Activated T-cell treated with anti-CD3 and anti-CD28 coated beads, Interleukin-2, amount 50 U/mL, for 72 hours (primary cell): ENCODE results near the gene HOXB2. TPM values are rescaled to one million over a fixed set of nuclear protein-coding genes. Genes with fewer than 3 reads are reported as not detected.
"Not testable (repeated sequence)": the region's sequence is repeated elsewhere in the genome, so short reads cannot be mapped to it uniquely, and the experiment has no call there.

Experiments used
- ATAC-seq, 2 donors: fragments of 150-1000 bp; cut with Tn5 transposase; replicated peaks in 1 of 2; 2 replicates each; pipeline ENCODE4 v1.10.0; 2021; ENCODE audit warnings: moderate library complexity in 2 of 2, mild to moderate bottlenecking in 1 of 2
- DNase-seq, 2 donors: peaks; one replicate each; pipeline ENCODE4 v3.0.0; 2021 to 2022; ENCODE audit warnings: mixed read lengths in 1 of 2
- H3K27ac Mint-ChIP-seq: one replicate; pipeline ENCODE4 v1.8.0; 2022; ENCODE audit warnings: mild to moderate bottlenecking, moderate library complexity, mixed read lengths
- H3K27me3 Mint-ChIP-seq: one replicate; pipeline ENCODE4 v1.8.0; 2022; ENCODE audit warnings: low read depth, mixed read lengths
- H3K36me3 Mint-ChIP-seq, 2 donors: one replicate each; pipeline ENCODE4 v1.8.0; 2022; ENCODE audit warnings: mixed read lengths in 2 of 2, mild to moderate bottlenecking in 1 of 2; ENCODE audit not compliant: insufficient read depth in 2 of 2
- H3K4me1 Mint-ChIP-seq: one replicate; pipeline ENCODE4 v1.8.0; 2022; ENCODE audit warnings: low read depth, mixed read lengths
- H3K4me3 Mint-ChIP-seq, 2 donors: one replicate each; pipeline ENCODE4 v1.8.0; 2022; ENCODE audit warnings: mild to moderate bottlenecking in 2 of 2, mixed read lengths in 2 of 2, moderate library complexity in 2 of 2
- H3K9me3 Mint-ChIP-seq, 2 donors: one replicate each; pipeline ENCODE4 v1.8.0; 2022; ENCODE audit warnings: mixed read lengths in 2 of 2
- total RNA-seq, 2 donors: library from RNA; stranded (reverse); gene quantifications; one replicate each; pipeline ENCODE4 v1.2.3, GENCODE V29; 2022

The HOXB2 gene
- total RNA-seq, 2 donors from 2014 or later, result 18.1 to 37.7 TPM

DNA sequence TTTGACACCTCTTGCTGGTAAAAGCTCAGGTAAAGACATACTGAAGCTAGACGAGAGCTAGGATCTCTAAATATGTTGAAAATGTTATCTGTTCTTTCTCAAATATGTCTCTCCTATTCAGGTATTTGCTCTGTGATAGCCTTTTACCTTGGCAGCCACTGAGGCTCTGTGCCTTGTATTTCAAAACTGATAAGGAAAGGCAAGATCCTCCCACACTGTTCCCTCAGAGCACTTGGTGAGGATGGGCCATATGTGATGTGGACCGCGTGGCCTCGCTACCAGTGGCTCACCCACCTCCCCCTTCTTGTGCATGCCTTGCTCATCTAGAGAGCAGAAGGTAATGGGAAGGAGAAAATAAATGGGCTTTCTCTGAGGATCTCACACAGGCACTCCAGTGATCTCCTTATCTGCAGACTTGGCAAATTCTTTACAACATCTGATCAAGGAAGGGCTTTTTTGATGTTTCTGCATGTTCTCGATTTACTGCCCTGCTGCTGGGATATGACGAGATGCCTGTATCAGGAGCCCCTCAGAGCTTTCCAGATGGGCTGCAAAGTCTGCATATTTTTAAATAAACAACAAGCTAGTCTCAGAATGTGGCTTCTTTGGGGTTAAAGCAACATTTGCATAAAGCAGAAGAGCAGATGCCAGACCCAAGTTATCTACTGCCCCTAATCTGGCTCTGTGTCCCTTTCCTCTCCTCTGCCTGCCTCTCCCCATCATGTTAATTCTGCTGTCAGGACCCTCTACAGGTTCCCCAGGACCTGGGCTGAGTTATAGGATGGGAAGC, 31.0 kb downstream of the HOXB2 start:
- no peaks in the 10 kb centered on the region for H3K36me3 Mint-ChIP-seq
- no peak overlapping the region for H3K27ac Mint-ChIP-seq
- no peak for ATAC-seq
- peaks cover 46% of the 10 kb centered on the region for H3K27me3 Mint-ChIP-seq
- H3K4me3 Mint-ChIP-seq, result peak overlapping the region in 1 of 2 donors; percentile 73
- DNase-seq, result no peak
- H3K4me1 Mint-ChIP-seq, result peaks cover 48% of the 10 kb centered on the region
- no peaks in the 10 kb centered on the region for H3K9me3 Mint-ChIP-seq

DNA sequence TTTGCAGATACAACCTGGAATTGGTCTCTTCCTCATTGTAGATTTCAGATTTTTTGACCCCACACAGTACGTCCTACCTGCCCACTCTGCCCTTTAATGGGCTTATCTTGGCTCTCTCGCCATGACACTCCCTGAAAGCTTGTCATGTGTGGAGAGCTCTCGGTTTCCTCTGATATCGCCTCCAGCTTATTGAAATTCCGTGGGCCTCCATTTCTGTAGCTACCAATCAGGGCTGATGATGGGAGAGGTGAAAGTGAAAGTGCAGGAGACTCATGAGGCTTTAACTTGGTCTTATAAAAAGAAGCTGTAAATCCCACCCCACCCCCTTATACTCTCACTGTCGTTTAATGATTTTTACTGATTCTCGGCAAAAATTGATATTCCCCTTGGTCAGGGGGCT, 31.8 kb downstream of the HOXB2 start:
- peak in 1 of 2 donors; percentile 16 for DNase-seq
- H3K4me1 Mint-ChIP-seq, result peaks cover 48% of the 10 kb centered on the region
- peaks cover 53% of the 10 kb centered on the region for H3K27me3 Mint-ChIP-seq
- peak overlapping the region; percentile 56 to 73 for H3K4me3 Mint-ChIP-seq
- H3K27ac Mint-ChIP-seq, result peak overlapping the region; percentile 7
- peak; percentile 26 to 40 for ATAC-seq
- no peaks in the 10 kb centered on the region for H3K36me3 Mint-ChIP-seq
- no peaks in the 10 kb centered on the region for H3K9me3 Mint-ChIP-seq

DNA sequence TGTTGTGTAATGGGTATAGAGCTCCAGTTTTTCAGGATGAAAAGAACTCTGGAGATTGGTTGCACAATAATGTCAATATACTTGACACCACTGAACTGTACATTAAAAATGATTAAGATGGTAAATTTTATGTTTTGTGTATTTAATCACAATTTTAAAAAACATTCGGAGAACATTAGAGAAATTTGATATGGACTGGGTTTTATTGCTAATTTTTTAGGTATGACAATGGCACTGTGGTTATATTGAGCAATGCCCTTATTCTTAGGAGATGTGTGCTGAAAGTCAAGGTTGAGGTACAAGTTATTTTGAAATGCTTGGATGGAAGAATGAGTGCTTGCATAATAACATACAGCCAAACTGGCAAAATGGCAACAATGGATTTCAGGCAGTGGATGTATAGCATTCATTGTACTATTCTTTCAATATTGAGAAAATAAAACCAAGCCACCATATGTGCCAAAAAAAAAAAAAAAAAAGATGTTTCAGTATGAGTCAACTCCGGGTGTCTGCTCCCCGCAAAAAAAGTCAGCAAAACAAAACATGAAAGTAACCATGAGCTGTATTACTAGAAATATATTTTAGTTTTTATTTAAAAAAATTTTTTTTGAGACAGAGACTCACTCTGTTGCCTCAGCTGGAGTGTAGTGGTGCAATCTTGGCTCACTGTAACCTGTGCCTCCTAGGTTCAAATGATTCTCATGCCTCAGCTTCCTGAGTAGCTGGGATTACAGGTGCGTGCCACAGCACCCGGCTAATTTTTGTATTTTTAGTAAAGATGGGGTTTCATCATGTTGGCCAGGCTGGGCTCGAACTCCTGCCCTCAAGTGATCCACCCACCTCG, 33.9 kb downstream of the HOXB2 start:
- Mint-ChIP-seq H3K4me1 (peaks cover 46% of the 10 kb centered on the region), H3K4me3 (peak overlapping the region; percentile 17 to 63), H3K9me3 (no peaks in the 10 kb centered on the region), H3K27ac (peak overlapping the region; percentile 71), H3K36me3 (no peaks in the 10 kb centered on the region), H3K27me3 (peaks cover 45% of the 10 kb centered on the region)
- DNase-seq, result peak; percentile 29 to 47
- ATAC-seq, result peak; percentile 83 to 85

DNA sequence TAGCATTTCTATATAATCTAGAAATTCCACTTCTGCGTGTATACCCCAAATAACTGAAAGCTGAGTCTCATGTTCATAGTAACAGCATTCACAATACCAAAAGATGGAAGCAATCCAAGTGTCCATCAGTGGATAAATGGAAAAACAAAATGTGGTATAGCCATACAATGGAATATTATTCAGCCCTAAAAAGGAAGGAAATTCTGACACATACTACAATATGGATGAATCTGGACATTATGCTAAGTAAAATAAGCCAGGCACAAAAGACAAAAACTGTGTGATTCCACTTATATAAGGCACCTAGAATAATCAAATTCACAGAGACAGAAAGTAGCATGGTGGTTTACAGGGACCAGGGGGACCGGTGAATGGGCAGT, 34.5 kb downstream of the HOXB2 start:
- no peaks in the 10 kb centered on the region for H3K36me3 Mint-ChIP-seq
- peak overlapping the region; percentile 67 for H3K27ac Mint-ChIP-seq
- DNase-seq (no peak), ATAC-seq (no peak)
- peaks cover 42% of the 10 kb centered on the region for H3K27me3 Mint-ChIP-seq
- H3K4me1 Mint-ChIP-seq, result peaks cover 52% of the 10 kb centered on the region
- H3K9me3 Mint-ChIP-seq, result no peaks in the 10 kb centered on the region
- H3K4me3 Mint-ChIP-seq, result peak overlapping the region in 1 of 2 donors; percentile 63

DNA sequence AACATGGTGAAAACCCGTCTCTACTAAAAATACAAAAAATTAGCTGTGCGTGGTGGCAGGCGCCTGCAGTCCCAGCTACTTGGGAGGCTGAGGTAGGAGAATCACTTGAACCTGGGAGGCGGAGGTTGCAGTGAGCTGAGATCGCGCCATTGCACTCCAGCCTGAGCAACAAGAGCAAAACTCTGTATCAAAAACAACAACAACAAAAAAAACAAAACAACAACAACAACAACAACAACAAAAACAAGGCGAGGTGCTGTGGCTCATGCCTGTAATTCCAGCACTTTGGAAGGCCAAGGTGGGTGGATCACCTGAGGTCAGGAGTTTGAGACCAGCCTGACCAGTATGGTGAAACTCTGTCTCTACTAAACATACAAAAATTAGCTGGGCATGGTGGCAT, 35.2 kb downstream of the HOXB2 start:
- DNase-seq, H3K4me3 Mint-ChIP-seq, H3K36me3 Mint-ChIP-seq, ATAC-seq, H3K9me3 Mint-ChIP-seq, H3K27ac Mint-ChIP-seq: not testable (repeated sequence)
- Mint-ChIP-seq H3K27me3 (peaks cover 41% of the 10 kb centered on the region), H3K4me1 (peaks cover 57% of the 10 kb centered on the region)

DNA sequence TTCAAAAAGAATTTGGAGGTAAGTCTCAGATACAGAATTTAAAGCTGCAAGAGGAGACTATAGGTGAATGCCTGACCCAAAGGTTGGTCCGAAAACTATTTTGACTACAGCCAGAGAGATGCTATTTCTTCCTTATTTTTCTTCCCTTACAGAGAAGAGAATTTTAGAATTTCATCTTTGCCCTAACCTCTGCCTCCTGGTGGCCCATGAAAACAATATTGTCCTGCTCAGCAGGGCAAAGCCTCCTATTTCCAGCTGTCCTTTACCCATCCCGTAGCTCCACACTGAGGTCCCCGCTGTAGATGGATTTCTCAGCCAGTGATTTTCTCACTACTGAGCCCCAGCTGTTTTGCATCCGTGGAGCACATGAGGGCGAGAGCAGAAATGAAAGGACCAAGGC, 38.7 kb downstream of the HOXB2 start:
- peaks cover 26% of the 10 kb centered on the region for H3K4me1 Mint-ChIP-seq
- no peak for ATAC-seq
- H3K27ac Mint-ChIP-seq, result no peak overlapping the region
- H3K9me3 Mint-ChIP-seq, result no peaks in the 10 kb centered on the region
- DNase-seq, result no peak
- no peaks in the 10 kb centered on the region for H3K36me3 Mint-ChIP-seq
- H3K4me3 Mint-ChIP-seq, result no peak overlapping the region
- peaks cover 53% of the 10 kb centered on the region for H3K27me3 Mint-ChIP-seq

DNA sequence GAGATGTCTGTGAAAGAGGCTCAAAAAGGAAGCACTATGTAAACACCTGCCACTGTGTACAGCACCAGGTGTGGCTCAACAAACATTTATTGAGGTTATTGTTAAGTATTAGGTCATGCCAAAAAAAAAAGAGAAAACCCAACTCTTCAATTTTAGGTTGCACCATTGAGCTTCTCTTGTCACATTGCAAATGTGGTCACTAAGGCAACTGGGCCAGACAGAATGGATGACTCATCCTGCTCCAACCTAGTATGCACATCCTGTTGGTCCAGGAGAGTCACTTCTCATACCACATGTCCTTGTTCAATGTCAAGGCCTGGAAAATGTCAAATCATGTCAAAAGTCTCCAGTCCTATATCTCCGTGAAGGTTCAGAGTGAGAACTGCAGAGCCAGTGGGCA, 39.1 kb downstream of the HOXB2 start:
- peak; percentile 98 to 100 for ATAC-seq
- Mint-ChIP-seq H3K4me3 (no peak overlapping the region), H3K36me3 (no peaks in the 10 kb centered on the region), H3K4me1 (peaks cover 22% of the 10 kb centered on the region), H3K27ac (no peak overlapping the region), H3K9me3 (no peaks in the 10 kb centered on the region), H3K27me3 (peaks cover 53% of the 10 kb centered on the region)
- DNase-seq, result peak; percentile 51 to 63

DNA sequence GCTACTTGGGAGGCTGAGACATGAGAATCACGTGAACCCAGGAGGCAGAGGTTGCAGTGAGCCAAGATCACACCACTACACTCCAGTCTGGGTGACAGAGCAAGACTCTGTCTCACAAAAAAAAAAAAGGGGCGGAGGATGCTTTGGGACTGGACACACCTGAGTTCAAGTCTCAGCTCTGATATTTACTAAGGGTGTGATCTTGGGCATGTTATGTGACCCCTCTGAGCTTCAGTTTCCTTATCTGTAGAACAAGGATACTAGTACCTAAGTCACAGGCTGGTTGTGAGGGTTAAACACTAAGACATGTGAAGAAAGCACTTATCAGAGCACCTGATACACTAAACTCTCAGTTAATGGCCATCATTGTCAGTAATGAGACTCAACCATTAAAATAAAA, 40.0 kb downstream of the HOXB2 start:
- no peak overlapping the region for H3K4me3 Mint-ChIP-seq
- H3K27me3 Mint-ChIP-seq, result peaks cover 60% of the 10 kb centered on the region
- no peak overlapping the region for H3K27ac Mint-ChIP-seq
- no peaks in the 10 kb centered on the region for H3K9me3 Mint-ChIP-seq
- peaks cover 16% of the 10 kb centered on the region for H3K4me1 Mint-ChIP-seq
- H3K36me3 Mint-ChIP-seq, result no peaks in the 10 kb centered on the region
- ATAC-seq (no peak), DNase-seq (no peak)

DNA sequence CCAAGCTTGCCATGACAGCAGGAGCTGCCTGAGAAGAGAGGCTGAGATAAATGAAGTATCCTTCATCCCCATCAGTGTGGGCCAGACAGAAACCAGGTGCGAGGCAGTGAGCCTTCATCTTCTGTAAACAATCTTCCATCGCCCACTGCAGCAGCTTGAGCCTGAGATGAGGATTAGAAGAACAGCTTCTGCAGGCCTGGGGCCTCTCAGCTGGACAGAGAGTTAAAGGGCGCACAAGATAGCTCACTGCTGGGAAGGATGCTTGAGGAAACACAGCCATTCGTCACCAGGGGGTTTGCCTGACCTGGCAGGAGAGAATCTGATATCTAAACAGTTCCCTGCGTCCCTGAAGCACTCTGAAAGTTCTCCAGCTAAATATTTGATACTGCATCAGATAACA, 41.2 kb downstream of the HOXB2 start:
- H3K4me1 Mint-ChIP-seq, result peaks cover 16% of the 10 kb centered on the region
- no peaks in the 10 kb centered on the region for H3K36me3 Mint-ChIP-seq
- H3K27ac Mint-ChIP-seq, result no peak overlapping the region
- H3K27me3 Mint-ChIP-seq, result peaks cover 58% of the 10 kb centered on the region
- DNase-seq, result no peak
- no peak for ATAC-seq
- H3K4me3 Mint-ChIP-seq, result no peak overlapping the region
- no peaks in the 10 kb centered on the region for H3K9me3 Mint-ChIP-seq

DNA sequence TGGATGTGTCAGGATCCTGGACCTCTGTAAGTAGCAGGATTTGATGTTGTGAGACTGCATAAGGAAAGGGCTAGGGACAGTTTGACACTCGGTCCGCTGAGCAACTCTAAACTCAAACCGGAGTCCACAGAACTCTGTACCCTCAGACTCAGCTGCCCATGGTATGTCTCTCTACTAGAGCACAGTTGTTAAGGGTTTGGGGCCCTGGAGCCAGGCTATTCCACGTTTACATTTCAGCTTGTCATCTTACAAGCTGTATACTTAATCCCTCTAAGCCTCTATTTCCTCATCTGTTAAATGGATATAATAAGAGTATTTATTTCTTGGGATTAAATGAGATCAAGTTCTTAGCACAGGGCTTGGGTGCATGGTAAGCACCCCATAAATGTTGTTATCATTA, 42.0 kb downstream of the HOXB2 start:
- Mint-ChIP-seq H3K27ac (no peak overlapping the region), H3K27me3 (peaks cover 58% of the 10 kb centered on the region), H3K36me3 (no peaks in the 10 kb centered on the region), H3K9me3 (no peaks in the 10 kb centered on the region), H3K4me3 (no peak overlapping the region), H3K4me1 (peaks cover 16% of the 10 kb centered on the region)
- DNase-seq, result no peak
- ATAC-seq, result no peak

DNA sequence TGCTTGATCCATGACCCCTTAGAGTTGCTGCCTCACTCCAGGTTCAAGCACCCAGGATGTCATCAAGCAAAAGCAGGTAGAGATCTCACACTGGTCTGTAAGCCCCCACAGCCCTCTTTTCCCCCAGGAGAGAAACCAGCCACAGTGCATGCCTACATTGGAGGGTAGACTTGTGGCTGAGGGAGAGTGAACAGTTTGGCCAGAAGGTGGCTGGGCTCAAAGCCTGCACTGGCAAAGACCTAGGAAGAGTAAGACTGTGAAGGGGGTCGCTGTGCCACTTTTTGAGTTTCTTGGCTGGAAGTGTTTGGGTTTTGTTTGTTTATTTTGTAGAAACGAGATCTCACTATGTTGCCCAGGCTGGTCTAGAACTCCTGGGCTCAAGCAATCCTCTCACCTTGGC, 42.6 kb downstream of the HOXB2 start:
- no peak overlapping the region for H3K4me3 Mint-ChIP-seq
- ATAC-seq (no peak), DNase-seq (no peak)
- no peaks in the 10 kb centered on the region for H3K9me3 Mint-ChIP-seq
- H3K4me1 Mint-ChIP-seq, result peaks cover 16% of the 10 kb centered on the region
- peaks cover 63% of the 10 kb centered on the region for H3K27me3 Mint-ChIP-seq
- H3K27ac Mint-ChIP-seq, result no peak overlapping the region
- H3K36me3 Mint-ChIP-seq, result no peaks in the 10 kb centered on the region

DNA sequence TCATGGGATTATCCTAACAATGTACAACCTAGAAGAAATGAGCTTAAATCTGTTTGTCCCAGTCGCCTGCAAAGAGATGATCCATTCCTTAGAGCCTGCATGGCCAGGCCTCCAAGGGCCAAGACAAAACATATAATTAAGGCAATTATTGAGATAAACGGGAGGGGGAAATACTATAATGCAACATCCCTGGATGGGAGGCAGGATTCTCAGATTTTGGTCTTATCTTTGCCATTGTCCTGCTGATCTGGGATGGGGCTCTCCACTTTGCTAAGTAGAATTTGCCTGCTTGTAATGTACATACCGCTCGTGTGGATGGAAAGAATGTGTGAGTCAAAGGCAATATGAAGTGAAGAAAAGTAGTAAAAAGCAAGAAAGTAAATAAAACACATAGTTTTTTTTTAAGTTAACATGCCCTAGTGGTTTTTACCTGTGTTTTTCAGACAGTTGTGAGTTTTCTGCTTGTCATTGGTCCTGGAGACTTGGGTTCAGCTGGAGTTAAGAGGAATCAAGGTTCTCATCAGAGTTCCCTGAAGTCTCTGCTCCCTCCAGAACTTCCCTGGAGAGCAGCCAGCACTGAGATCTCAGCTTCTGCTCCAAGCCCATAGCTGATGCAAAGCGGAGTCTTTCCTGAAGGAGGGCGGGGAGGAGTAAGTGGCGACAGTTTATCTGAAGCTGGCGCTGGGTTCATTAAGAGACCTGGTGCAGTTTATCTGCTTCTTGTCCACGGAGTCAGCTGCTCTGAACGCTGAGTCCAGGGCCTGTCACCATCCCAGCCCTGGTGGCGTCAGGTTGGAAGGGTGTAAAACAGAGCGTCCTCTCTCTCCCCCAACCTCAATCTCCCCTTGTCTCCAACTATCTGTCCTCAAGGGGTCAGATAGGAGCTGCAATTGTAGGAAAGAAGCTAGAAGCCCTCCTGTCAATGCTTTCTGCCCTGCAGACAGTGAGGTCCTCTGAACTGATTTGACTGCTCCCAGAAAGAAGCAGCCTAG, 44.2 kb downstream of the HOXB2 start:
- Mint-ChIP-seq H3K4me1 (peaks cover 9% of the 10 kb centered on the region), H3K9me3 (no peaks in the 10 kb centered on the region)

More for the DNA sequence above, 44.2 kb downstream of the HOXB2 start:
- no peak overlapping the region for H3K4me3 Mint-ChIP-seq
- H3K27ac Mint-ChIP-seq, result no peak overlapping the region
- no peaks in the 10 kb centered on the region for H3K36me3 Mint-ChIP-seq
- peaks cover 63% of the 10 kb centered on the region for H3K27me3 Mint-ChIP-seq
- no peak for DNase-seq
- no peak for ATAC-seq
